ENCODE results near the gene FAAP100.
"Not testable (repeated sequence)": the region's sequence is repeated elsewhere in the genome, so short reads cannot be mapped to it uniquely, and the experiment has no call there.

The FAAP100 gene

DNA sequence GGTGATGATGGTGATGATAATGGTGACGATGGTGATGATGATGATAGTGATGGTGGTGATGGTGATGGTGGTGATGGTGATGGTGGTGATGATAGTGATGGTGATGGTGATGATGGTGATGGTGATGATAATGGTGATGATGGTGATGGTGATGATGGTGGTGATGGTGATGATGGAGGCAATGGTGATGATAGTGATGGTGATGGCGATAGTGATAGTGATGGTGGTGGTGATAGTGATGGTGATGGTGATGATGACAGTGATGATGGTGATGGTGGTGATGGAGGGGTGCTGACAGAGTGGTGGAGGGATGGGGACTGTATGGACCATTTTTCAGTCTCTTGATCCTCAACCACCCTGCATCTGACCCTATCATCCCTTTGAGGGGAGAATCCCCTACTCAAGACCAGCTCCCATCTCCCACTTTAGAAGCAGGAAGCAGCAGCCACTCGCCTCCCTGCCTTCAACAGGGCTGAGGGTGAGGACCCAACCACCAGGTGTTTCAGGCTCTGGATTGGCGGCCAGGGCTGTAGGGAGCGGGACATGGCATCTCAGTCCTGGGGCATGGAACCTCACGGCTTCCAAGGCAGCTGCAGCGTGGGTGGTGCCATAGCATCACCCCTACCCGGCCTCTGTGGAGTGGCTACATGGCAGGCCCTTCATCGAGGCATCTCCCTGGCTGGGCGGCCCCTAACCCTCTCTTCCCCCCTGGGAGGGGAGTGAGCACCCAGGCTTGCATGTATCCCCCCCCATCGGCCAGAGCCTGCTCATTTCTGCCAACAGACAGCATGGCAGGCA, 19.5 kb downstream of the FAAP100 start:
- H3K4me3 ChIP-seq (ENCODE audit: control insufficient read depth, low read depth, low read length), result no peak overlapping the region
- TF ChIP-seq CTCF (conservative IDR thresholded peaks at IDR 0.05; ENCODE audit: control insufficient read depth, insufficient read depth, low read depth, low read length), result no peak
- DNase-seq (ENCODE audit: low read depth), result no peak

- DNase-seq (ENCODE audit: low read depth); H3K4me3 ChIP-seq (ENCODE audit: control insufficient read depth, low read depth, low read length): not testable (repeated sequence)
Measured at GRCh38 chr17:81531998-81532404, 20.2 kb downstream of the FAAP100 start.

DNA sequence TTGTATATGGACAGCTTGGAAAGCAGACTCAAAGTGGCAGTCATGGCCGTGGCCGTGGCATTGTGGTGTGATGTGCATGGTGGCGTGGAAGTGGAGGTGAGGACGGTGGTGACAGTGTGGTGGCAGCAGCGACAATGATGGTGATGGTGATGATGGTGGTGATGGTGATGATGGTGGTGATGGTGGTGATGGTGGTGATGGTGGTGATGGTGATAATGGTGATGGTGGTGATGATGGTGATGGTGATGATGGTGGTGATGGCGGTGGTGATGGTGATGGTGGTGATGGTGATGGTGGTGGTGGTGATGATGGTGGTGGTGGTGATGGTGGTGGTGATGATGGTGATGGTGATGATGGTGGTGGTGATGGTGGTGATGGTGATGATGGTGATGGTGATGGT, 21.1 kb downstream of the FAAP100 start:
- H3K4me3 ChIP-seq (ENCODE audit: control insufficient read depth, low read depth, low read length); DNase-seq (ENCODE audit: low read depth): not testable (repeated sequence)

- no peak for DNase-seq (ENCODE audit: low read depth)
- no peak overlapping the region for H3K4me3 ChIP-seq (ENCODE audit: control insufficient read depth, low read depth, low read length)
- TF ChIP-seq CTCF (conservative IDR thresholded peaks at IDR 0.05; ENCODE audit: control insufficient read depth, insufficient read depth, low read depth, low read length), result no peak
Measured at GRCh38 chr17:81529437-81529803, 22.7 kb downstream of the FAAP100 start.

DNA sequence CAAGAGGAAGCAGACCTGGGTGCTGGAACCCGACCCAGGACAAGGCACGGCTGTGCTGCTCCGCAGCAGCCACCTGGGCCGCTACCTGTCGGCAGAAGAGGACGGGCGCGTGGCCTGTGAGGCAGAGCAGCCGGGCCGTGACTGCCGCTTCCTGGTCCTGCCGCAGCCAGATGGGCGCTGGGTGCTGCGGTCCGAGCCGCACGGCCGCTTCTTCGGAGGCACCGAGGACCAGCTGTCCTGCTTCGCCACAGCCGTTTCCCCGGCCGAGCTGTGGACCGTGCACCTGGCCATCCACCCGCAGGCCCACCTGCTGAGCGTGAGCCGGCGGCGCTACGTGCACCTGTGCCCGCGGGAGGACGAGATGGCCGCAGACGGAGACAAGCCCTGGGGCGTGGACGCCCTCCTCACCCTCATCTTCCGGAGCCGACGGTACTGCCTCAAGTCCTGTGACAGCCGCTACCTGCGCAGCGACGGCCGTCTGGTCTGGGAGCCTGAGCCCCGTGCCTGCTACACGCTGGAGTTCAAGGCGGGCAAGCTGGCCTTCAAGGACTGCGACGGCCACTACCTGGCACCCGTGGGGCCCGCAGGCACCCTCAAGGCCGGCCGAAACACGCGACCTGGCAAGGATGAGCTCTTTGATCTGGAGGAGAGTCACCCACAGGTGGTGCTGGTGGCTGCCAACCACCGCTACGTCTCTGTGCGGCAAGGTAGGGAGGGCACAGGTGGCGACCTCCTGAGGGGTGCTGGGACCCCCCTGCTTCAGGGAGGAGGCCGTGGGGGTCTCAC, 23.3 kb downstream of the FAAP100 start:
- DNase-seq (ENCODE audit: low read depth), result no peak
- TF ChIP-seq CTCF (conservative IDR thresholded peaks at IDR 0.05; ENCODE audit: control insufficient read depth, insufficient read depth, low read depth, low read length), result no peak
- H3K4me3 ChIP-seq (ENCODE audit: control insufficient read depth, low read depth, low read length), result no peak overlapping the region

- no peak overlapping the region for H3K4me3 ChIP-seq (ENCODE audit: control insufficient read depth, low read depth, low read length)
- no peak for TF ChIP-seq CTCF (conservative IDR thresholded peaks at IDR 0.05; ENCODE audit: control insufficient read depth, insufficient read depth, low read depth, low read length)
- no peak for DNase-seq (ENCODE audit: low read depth)
Measured at GRCh38 chr17:81528384-81528650, 23.8 kb downstream of the FAAP100 start.

- no peak within 1 kb of the TSS for H3K4me3 ChIP-seq (ENCODE audit: control insufficient read depth, low read depth, low read length)
- peak; percentile 33 for DNase-seq (ENCODE audit: low read depth)
- peak; percentile 26 for TF ChIP-seq CTCF (conservative IDR thresholded peaks at IDR 0.05; ENCODE audit: control insufficient read depth, insufficient read depth, low read depth, low read length)
Measured at GRCh38 chr17:81527591-81528383, 24.4 kb downstream of the FAAP100 start, which contains the start of gene FSCN2. Gene FSCN2, plus strand, starts transcription at chr17:81528377. Its CDS starts 155 bp downstream, at chr17:81528532.
